ENCODE measurements around the gene OTUB1. TPM values are rescaled to one million over a fixed set of nuclear protein-coding genes. Genes with fewer than 3 reads are reported as not detected.

Gene OTUB1
- total RNA-seq, 1 experiment from 2014 or later: 136 TPM

- H3K9me3 ChIP-seq (ENCODE audit: low read depth, low read length, poor library complexity, severe bottlenecking): no peaks in the 10 kb centered on the region
- intact Hi-C loops (cut with micrococcal nuclease; ENCODE audit: unreplicated experiment): loop anchor here (1.0 kb wide), 1 partner anchor 149 kb away; no protein-coding TSS in a partner anchor
- no TSS peak for BruUV-seq (replicated peaks)
- H3K27ac ChIP-seq (ENCODE audit: low read depth, low read length, poor library complexity, severe bottlenecking): no peak overlapping the region
- H3K4me1 ChIP-seq (ENCODE audit: insufficient read depth, low read length, poor library complexity, severe bottlenecking): peaks cover 49% of the 10 kb centered on the region
- TF ChIP-seq CTCF (conservative IDR thresholded peaks at IDR 0.05; ENCODE audit: low read depth, low read length): no peak
- TF ChIP-seq EZH2 (IDR thresholded peaks at IDR 0.05; ENCODE audit: borderline replicate concordance, low read depth, low read length, poor library complexity, severe bottlenecking): no peak
- H3K27me3 ChIP-seq (replicated peaks; ENCODE audit: insufficient read depth, low read depth, low read length, poor library complexity): no peaks in the 10 kb centered on the region
- CTCF ChIA-PET: interaction anchor here (0.6 to 2.1 kb wide), 6 partner anchors 16 to 153 kb away, joined by 3 to 9 read pairs (median 3); no protein-coding TSS in a partner anchor
- POLR2A ChIA-PET (ENCODE audit: low non-redundant PET): no interaction called here
- peaks cover 29% of the 10 kb centered on the region for H3K36me3 ChIP-seq (ENCODE audit: insufficient read depth, low read length, poor library complexity, severe bottlenecking)
- peak overlapping the region; percentile 41 for H3K4me3 ChIP-seq (ENCODE audit: low read depth, low read length, poor library complexity, severe bottlenecking)
- peak; percentile 96 for DNase-seq (ENCODE audit: low spot score)
Observed at GRCh38 chr11:63999349-64000025, 13.2 kb downstream of the OTUB1 start.

- H3K4me3 ChIP-seq (ENCODE audit: low read depth, low read length, poor library complexity, severe bottlenecking): peak overlapping the region; percentile 41
- H3K4me1 ChIP-seq (ENCODE audit: insufficient read depth, low read length, poor library complexity, severe bottlenecking): peaks cover 50% of the 10 kb centered on the region
- ChIA-PET CTCF (interaction anchor here (0.6 to 2.1 kb wide), 14 partner anchors 16 to 355 kb away, joined by 3 to 12 read pairs (median 4); no protein-coding TSS in a partner anchor), POLR2A (ENCODE audit: low non-redundant PET) (no interaction called here)
- TF ChIP-seq CTCF (conservative IDR thresholded peaks at IDR 0.05; ENCODE audit: low read depth, low read length) (peak; percentile 75), EZH2 (IDR thresholded peaks at IDR 0.05; ENCODE audit: borderline replicate concordance, low read depth, low read length, poor library complexity, severe bottlenecking) (no peak)
- DNase-seq (ENCODE audit: low spot score): peak; percentile 91
- H3K36me3 ChIP-seq (ENCODE audit: insufficient read depth, low read length, poor library complexity, severe bottlenecking): peaks cover 23% of the 10 kb centered on the region
- no peak overlapping the region for H3K27ac ChIP-seq (ENCODE audit: low read depth, low read length, poor library complexity, severe bottlenecking)
- no peaks in the 10 kb centered on the region for H3K27me3 ChIP-seq (replicated peaks; ENCODE audit: insufficient read depth, low read depth, low read length, poor library complexity)
- intact Hi-C loops (cut with micrococcal nuclease; ENCODE audit: unreplicated experiment): loop anchor here (1.0 kb wide), 1 partner anchor 148 kb away; no protein-coding TSS in a partner anchor
- no TSS peak for BruUV-seq (replicated peaks)
- no peaks in the 10 kb centered on the region for H3K9me3 ChIP-seq (ENCODE audit: low read depth, low read length, poor library complexity, severe bottlenecking)
Observed at GRCh38 chr11:64000026-64000739, 13.9 kb downstream of the OTUB1 start.

- no peaks in the 10 kb centered on the region for H3K27me3 ChIP-seq (replicated peaks; ENCODE audit: insufficient read depth, low read depth, low read length, poor library complexity)
- no peak for DNase-seq (ENCODE audit: low spot score)
- no TSS peak for BruUV-seq (replicated peaks)
- H3K9me3 ChIP-seq (ENCODE audit: low read depth, low read length, poor library complexity, severe bottlenecking): no peaks in the 10 kb centered on the region
- intact Hi-C loops (cut with micrococcal nuclease; ENCODE audit: unreplicated experiment): loop anchor here (1.0 kb wide), 1 partner anchor 147 kb away; no protein-coding TSS in a partner anchor
- CTCF ChIA-PET: interaction anchor here (0.6 to 2.1 kb wide), 15 partner anchors 13 to 355 kb away, joined by 3 to 12 read pairs (median 4); no protein-coding TSS in a partner anchor
- TF ChIP-seq EZH2 (IDR thresholded peaks at IDR 0.05; ENCODE audit: borderline replicate concordance, low read depth, low read length, poor library complexity, severe bottlenecking) (no peak), CTCF (conservative IDR thresholded peaks at IDR 0.05; ENCODE audit: low read depth, low read length) (no peak)
- peaks cover 23% of the 10 kb centered on the region for H3K36me3 ChIP-seq (ENCODE audit: insufficient read depth, low read length, poor library complexity, severe bottlenecking)
- no peak overlapping the region for H3K27ac ChIP-seq (ENCODE audit: low read depth, low read length, poor library complexity, severe bottlenecking)
- POLR2A ChIA-PET (ENCODE audit: low non-redundant PET): interaction anchor here (0.6 kb wide), 1 partner anchor 43 kb away, joined by 7 read pairs; no protein-coding TSS in a partner anchor
- peak overlapping the region; percentile 41 for H3K4me3 ChIP-seq (ENCODE audit: low read depth, low read length, poor library complexity, severe bottlenecking)
- peaks cover 53% of the 10 kb centered on the region for H3K4me1 ChIP-seq (ENCODE audit: insufficient read depth, low read length, poor library complexity, severe bottlenecking)
Observed at GRCh38 chr11:64000740-64001483, 14.7 kb downstream of the OTUB1 start.

Data from A673 (cell line).